OCI-LY7 (cell line): ENCODE data around the gene SRRT. TPM values are rescaled to one million over a fixed set of nuclear protein-coding genes. Genes with fewer than 3 reads are reported as not detected.
"Not testable (repeated sequence)": the region's sequence is repeated elsewhere in the genome, so short reads cannot be mapped to it uniquely, and the experiment has no call there.

Source experiments
- BruUV-seq: library from RNA; stranded (reverse); fragments of 400-500 nt; replicated peaks from 2 replicates; lab custom pipeline; 2021; lab: Mats Ljungman, UMichigan
- CTCF ChIA-PET: fragments of 300-600 bp; sonication (Branson Sonifier 250); formaldehyde crosslinking; loops from one replicate; lab custom pipeline; 2022; ENCODE audit warnings: antibody characterized with exemption; ENCODE audit not compliant: unreplicated experiment; lab: Charles Lee
- POLR2A ChIA-PET: fragments of 300-600 bp; sonication (Branson Sonifier 250); formaldehyde crosslinking; loops from one replicate; lab custom pipeline; 2022; ENCODE audit warnings: antibody characterized with exemption; lab: Charles Lee
- DNase-seq: peaks from one replicate; pipeline ENCODE4 v3.0.0-alpha.2; 2015; ENCODE audit warnings: low spot score
- H2AFZ ChIP-seq: fragments of 200-600 bp; sonication (generic), shearing (Covaris generic); 2 replicates; pipeline ENCODE4 v1.6.1; 2014; ENCODE audit warnings: mild to moderate bottlenecking, antibody characterized with exemption, low read length, moderate library complexity
- H3K27ac ChIP-seq: fragments of 200-600 bp; sonication (generic); 2 replicates; pipeline ENCODE4 v1.5.1; 2014; ENCODE audit warnings: mixed run types, low read depth, mild to moderate bottlenecking, moderate library complexity, low read length, inconsistent platforms; ENCODE audit not compliant: poor library complexity, severe bottlenecking
- H3K36me3 ChIP-seq: fragments of 200-600 bp; sonication (generic); 2 replicates; pipeline ENCODE4 v1.6.1; 2014; ENCODE audit warnings: mild to moderate bottlenecking, antibody characterized with exemption, low read length, moderate library complexity, mixed read lengths; ENCODE audit not compliant: insufficient read depth
- H3K4me1 ChIP-seq: fragments of 200-600 bp; sonication (generic); 2 replicates; pipeline ENCODE4 v1.5.1; 2014; ENCODE audit warnings: mild to moderate bottlenecking, low read length; ENCODE audit not compliant: insufficient read depth, poor library complexity, severe bottlenecking
- H3K4me2 ChIP-seq: fragments of 200-600 bp; sonication (generic); 2 replicates; pipeline ENCODE4 v1.6.1; 2014; ENCODE audit warnings: mild to moderate bottlenecking, low read length
- H3K4me3 ChIP-seq: fragments of 200-600 bp; sonication (generic); 2 replicates; pipeline ENCODE4 v1.5.1; 2014; ENCODE audit warnings: mild to moderate bottlenecking, low read depth, low read length; ENCODE audit not compliant: poor library complexity, severe bottlenecking
- H3K79me2 ChIP-seq: fragments of 200-600 bp; sonication (generic); 2 replicates; pipeline ENCODE4 v1.6.1; 2016; ENCODE audit warnings: low read depth, mild to moderate bottlenecking, low read length, moderate library complexity, mixed read lengths; ENCODE audit not compliant: insufficient read depth
- H3K9me2 ChIP-seq: fragments of 200-600 bp; sonication (generic); 2 replicates; pipeline ENCODE4 v1.6.1; 2016; ENCODE audit warnings: mild to moderate bottlenecking, low read length, mixed read lengths; ENCODE audit not compliant: insufficient read depth
- H3K9me3 ChIP-seq: fragments of 200-600 bp; sonication (generic); 2 replicates; pipeline ENCODE4 v1.6.1; 2014; ENCODE audit warnings: mild to moderate bottlenecking, mixed run types, low read length, mixed read lengths
- H4K20me1 ChIP-seq: fragments of 200-600 bp; sonication (generic); 2 replicates; pipeline ENCODE4 v1.6.1; 2014; ENCODE audit warnings: mild to moderate bottlenecking, antibody characterized with exemption, low read length, moderate library complexity, mixed read lengths; ENCODE audit not compliant: insufficient read depth
- CTCF ChIP-seq: fragments of 200-600 bp; sonication (generic); conservative IDR thresholded peaks from 2 replicates; pipeline ENCODE4 v1.5.1; 2014; ENCODE audit warnings: mild to moderate bottlenecking, antibody characterized with exemption, low read length, moderate library complexity, mixed read lengths
- EZH2phosphoT487 ChIP-seq: fragments of 200-600 bp; sonication (generic); IDR thresholded peaks from 2 replicates; pipeline ENCODE4 v1.6.1; 2018; ENCODE audit warnings: low read depth, borderline replicate concordance, mild to moderate bottlenecking, mixed run types, antibody characterized with exemption, low read length, moderate library complexity, mixed read lengths
- intact Hi-C: fragments of 100-400 bp; cut with micrococcal nuclease; formaldehyde crosslinking; loops from one replicate; pipeline ENCODE4 v1.10.0; 2022; ENCODE audit not compliant: unreplicated experiment
- microRNA-seq: library from miRNA; unstranded; fragments of <30 nt; microRNA quantifications from one replicate; pipeline ENCODE4 v1.2.0, GENCODE V29; 2022; ENCODE audit warnings: borderline replicate concordance
- small RNA-seq: library from RNA; depleted of rRNA; stranded (forward); fragments of <200 nt; gene quantifications from one replicate; pipeline ENCODE3, GENCODE V24; 2014
- total RNA-seq, 2 experiments: library from RNA; depleted of rRNA in 1 of 2; stranded (reverse); fragments of >200 nt in 1 of 2; shearing (Covaris generic) in 1 of 2; gene quantifications; 2 replicates each; pipeline ENCODE4 v1.2.3, GENCODE V29; 2014 to 2022

Gene SRRT
- total RNA-seq, 2 experiments from 2014 or later = 154 to 264 TPM

- H2AFZ ChIP-seq = no peak overlapping the region
- H4K20me1 ChIP-seq = no peaks in the 10 kb centered on the region
- no peak for TF ChIP-seq EZH2phosphoT487
- TF ChIP-seq CTCF = no peak
- no peaks in the 10 kb centered on the region for H3K9me3 ChIP-seq
- H3K4me2 ChIP-seq = no peak overlapping the region
- POLR2A ChIA-PET = no interaction called here
- H3K36me3 ChIP-seq = no peaks in the 10 kb centered on the region
- no peaks in the 10 kb centered on the region for H3K4me1 ChIP-seq
- no peak overlapping the region for H3K27ac ChIP-seq
- BruUV-seq = no TSS peak
- CTCF ChIA-PET = no interaction called here
- H3K4me3 ChIP-seq = no peak overlapping the region
- intact Hi-C loops = no loop called here
- no peaks in the 10 kb centered on the region for H3K9me2 ChIP-seq
- DNase-seq = no peak
- H3K79me2 ChIP-seq = no peaks in the 10 kb centered on the region
Observed at GRCh38 chr7:100933734-100934133, 58.8 kb downstream of the SRRT start.

GRCh38 chr7:100935381-100935780 lies 60.5 kb downstream of the SRRT start:
- CTCF ChIA-PET, H3K79me2 ChIP-seq, H3K4me2 ChIP-seq, H4K20me1 ChIP-seq, H3K4me1 ChIP-seq, H2AFZ ChIP-seq, H3K9me3 ChIP-seq, H3K4me3 ChIP-seq, H3K36me3 ChIP-seq, H3K9me2 ChIP-seq, DNase-seq, BruUV-seq, intact Hi-C loops, H3K27ac ChIP-seq: not testable (repeated sequence)
- POLR2A ChIA-PET = interaction anchor here (0.6 kb wide), 1 partner anchor 94 kb away, joined by 3 read pairs; no protein-coding TSS in a partner anchor

DNA sequence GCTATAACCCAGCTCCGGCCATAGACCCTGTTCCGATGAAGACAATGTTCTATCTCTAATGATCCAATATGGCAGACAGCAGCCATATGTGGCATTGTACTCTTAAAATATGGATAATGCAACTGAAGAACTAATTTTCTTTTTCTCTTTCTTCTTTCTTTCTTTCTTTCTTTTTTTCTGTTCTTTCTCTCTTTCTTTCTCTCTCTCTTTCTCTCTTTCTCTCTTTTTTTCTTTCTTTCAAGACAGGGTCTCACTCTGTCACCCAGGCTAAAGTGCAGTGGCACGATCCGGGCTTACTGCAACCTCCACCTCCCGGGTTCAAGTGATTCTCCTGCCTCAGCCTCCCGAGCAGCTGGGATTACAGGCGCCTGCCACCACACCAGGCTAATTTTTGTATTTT lies 61.3 kb downstream of the SRRT start:
- POLR2A ChIA-PET, BruUV-seq, CTCF ChIA-PET, H3K27ac ChIP-seq, H3K4me1 ChIP-seq, DNase-seq, H2AFZ ChIP-seq, H4K20me1 ChIP-seq, H3K9me3 ChIP-seq, intact Hi-C loops, H3K4me3 ChIP-seq, H3K4me2 ChIP-seq, H3K36me3 ChIP-seq, H3K79me2 ChIP-seq, H3K9me2 ChIP-seq: not testable (repeated sequence)

Small RNA genes lying within 50 kb of the gene (microRNA-seq; reads per million reads assigned to microRNA genes)
- gene MIR6875 = not detected

Small RNA genes lying within 50 kb of the gene (small RNA-seq; reads per million reads assigned to genes)
- not detected for gene RN7SL549P
- not detected for gene RPS29P15

Other genes with a start within 250 kb of the SRRT start
- 8.1 and 12.1 TPM in 2 replicates for gene TFR2, start 233.6 kb upstream of the SRRT start, total RNA-seq (2014; rRNA removed; shearing (Covaris generic))
- gene TFR2, start 233.6 kb upstream of the SRRT start, total RNA-seq (2022) = 25.0 and 26.0 TPM in 2 replicates
- gene ACTL6B, start 218.7 kb upstream of the SRRT start, total RNA-seq (2014; rRNA removed; shearing (Covaris generic)) = not detected in 2 replicates
- not detected in 2 replicates for gene ACTL6B, start 218.7 kb upstream of the SRRT start, total RNA-seq (2022)
- 59.4 and 80.4 TPM in 2 replicates for gene GNB2, start 201.4 kb upstream of the SRRT start, total RNA-seq (2014; rRNA removed; shearing (Covaris generic))
- 174 and 180 TPM in 2 replicates for gene GNB2, start 201.4 kb upstream of the SRRT start, total RNA-seq (2022)
- 35.7 and 40.2 TPM in 2 replicates for gene GIGYF1, start 180.9 kb upstream of the SRRT start, total RNA-seq (2014; rRNA removed; shearing (Covaris generic))
- gene GIGYF1, start 180.9 kb upstream of the SRRT start, total RNA-seq (2022) = 52.0 and 58.8 TPM in 2 replicates
- 82.6 and 94.3 TPM in 2 replicates for gene POP7, start 169.0 kb upstream of the SRRT start, total RNA-seq (2014; rRNA removed; shearing (Covaris generic))
- 43.7 and 47.2 TPM in 2 replicates for gene POP7, start 169.0 kb upstream of the SRRT start, total RNA-seq (2022)
- 0.13 TPM in 1 of 2 replicates, not detected in the other for gene EPO, start 154.6 kb upstream of the SRRT start, total RNA-seq (2014; rRNA removed; shearing (Covaris generic))
- not detected in 2 replicates for gene EPO, start 154.6 kb upstream of the SRRT start, total RNA-seq (2022)
- not detected in 2 replicates for gene ZAN, start 141.5 kb upstream of the SRRT start, total RNA-seq (2014; rRNA removed; shearing (Covaris generic))
- gene ZAN, start 141.5 kb upstream of the SRRT start, total RNA-seq (2022) = not detected in 2 replicates
- 4.2 and 5.6 TPM in 2 replicates for gene EPHB4, start 47.6 kb upstream of the SRRT start, total RNA-seq (2014; rRNA removed; shearing (Covaris generic))
- 7.3 and 8.0 TPM in 2 replicates for gene EPHB4, start 47.6 kb upstream of the SRRT start, total RNA-seq (2022)
- 15.7 and 17.0 TPM in 2 replicates for gene SLC12A9, start 22.4 kb upstream of the SRRT start, total RNA-seq (2014; rRNA removed; shearing (Covaris generic))
- 21.1 and 25.6 TPM in 2 replicates for gene SLC12A9, start 22.4 kb upstream of the SRRT start, total RNA-seq (2022)
- gene TRIP6, start 7.7 kb upstream of the SRRT start, total RNA-seq (2014; rRNA removed; shearing (Covaris generic)) = 2.2 and 3.3 TPM in 2 replicates
- gene TRIP6, start 7.7 kb upstream of the SRRT start, total RNA-seq (2022) = 1.8 and 3.1 TPM in 2 replicates
- 2.8 and 4.9 TPM in 2 replicates for gene UFSP1, start 14.6 kb downstream of the SRRT start, total RNA-seq (2014; rRNA removed; shearing (Covaris generic))
- 3.3 and 3.8 TPM in 2 replicates for gene UFSP1, start 14.6 kb downstream of the SRRT start, total RNA-seq (2022)
- gene ACHE, start 20.8 kb downstream of the SRRT start, total RNA-seq (2014; rRNA removed; shearing (Covaris generic)) = not detected in 2 replicates
- gene ACHE, start 20.8 kb downstream of the SRRT start, total RNA-seq (2022) = not detected in 2 replicates
- not detected in 2 replicates for gene MUC3A, start 74.4 kb downstream of the SRRT start, total RNA-seq (2014; rRNA removed; shearing (Covaris generic))
- gene MUC3A, start 74.4 kb downstream of the SRRT start, total RNA-seq (2022) = not detected in 2 replicates
- gene MUC12, start 94.5 kb downstream of the SRRT start, total RNA-seq (2014; rRNA removed; shearing (Covaris generic)) = not detected in 2 replicates
- gene MUC12, start 94.5 kb downstream of the SRRT start, total RNA-seq (2022) = not detected in 2 replicates
- not detected in 2 replicates for gene MUC17, start 145.0 kb downstream of the SRRT start, total RNA-seq (2014; rRNA removed; shearing (Covaris generic))
- gene MUC17, start 145.0 kb downstream of the SRRT start, total RNA-seq (2022) = not detected in 2 replicates
- gene TRIM56, start 210.4 kb downstream of the SRRT start, total RNA-seq (2014; rRNA removed; shearing (Covaris generic)) = 15.6 and 16.7 TPM in 2 replicates
- 47.3 and 51.9 TPM in 2 replicates for gene TRIM56, start 210.4 kb downstream of the SRRT start, total RNA-seq (2022)